Anterior cingulate cortex (tissue), 58 donors: ENCODE data around the gene COL16A1.

Source experiments
- DNase-seq, 58 donors: peaks; one replicate each; lab custom pipeline; 2025; lab: John Stamatoyannopoulos, UW

The COL16A1 gene

GRCh38 chr1:31652891-31653499, 50.8 kb downstream of the COL16A1 start:
- no peak for DNase-seq

- DNase-seq: no peak
Measured at GRCh38 chr1:31651766-31652165, 52.1 kb downstream of the COL16A1 start.

- DNase-seq: no peak
Measured at GRCh38 chr1:31651089-31651420, 52.8 kb downstream of the COL16A1 start.

DNA sequence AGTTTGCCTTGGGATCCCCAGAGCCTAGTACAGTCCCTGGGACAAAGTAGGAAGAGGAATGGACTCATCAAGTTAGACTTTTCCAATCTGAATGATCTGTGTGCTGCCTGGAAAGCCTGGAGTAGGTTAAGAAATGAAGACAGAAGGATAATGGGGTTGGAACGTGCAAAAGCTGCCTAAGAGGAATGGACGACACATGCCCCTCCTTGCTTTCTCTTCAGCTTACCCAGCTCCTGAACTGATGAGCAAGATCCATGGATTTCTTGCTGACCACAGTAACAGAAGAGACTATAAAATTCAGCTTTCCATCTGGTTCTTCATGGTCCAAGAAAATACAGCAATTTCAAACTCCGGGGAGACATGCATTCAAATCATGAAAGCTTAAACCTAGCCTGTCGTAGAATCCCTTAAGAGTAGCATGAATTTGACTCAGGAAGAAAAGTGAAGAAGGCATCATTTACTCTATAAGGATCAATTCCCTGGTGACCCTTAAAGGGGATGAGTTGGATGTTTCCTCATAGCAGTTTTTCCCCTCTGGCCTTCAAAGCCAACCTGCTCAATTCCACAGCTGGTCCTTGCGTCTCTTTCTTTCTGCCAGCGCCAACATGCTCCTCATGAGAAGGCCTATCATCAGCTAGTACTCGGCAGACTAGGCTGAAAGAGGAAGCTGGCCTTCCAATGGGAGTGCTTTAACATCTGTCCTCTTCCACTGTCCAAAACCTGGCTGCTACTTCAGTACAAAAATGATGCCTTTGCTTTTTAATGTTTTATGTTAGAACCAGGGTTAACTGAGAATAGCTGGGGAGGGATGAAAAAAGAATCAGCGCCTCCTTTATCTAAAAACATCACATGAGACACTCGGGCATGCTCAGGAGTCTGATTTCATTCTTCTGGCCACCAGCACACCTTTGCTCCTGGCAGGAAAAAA, 53.4 kb downstream of the COL16A1 start:
- no peak for DNase-seq

DNA sequence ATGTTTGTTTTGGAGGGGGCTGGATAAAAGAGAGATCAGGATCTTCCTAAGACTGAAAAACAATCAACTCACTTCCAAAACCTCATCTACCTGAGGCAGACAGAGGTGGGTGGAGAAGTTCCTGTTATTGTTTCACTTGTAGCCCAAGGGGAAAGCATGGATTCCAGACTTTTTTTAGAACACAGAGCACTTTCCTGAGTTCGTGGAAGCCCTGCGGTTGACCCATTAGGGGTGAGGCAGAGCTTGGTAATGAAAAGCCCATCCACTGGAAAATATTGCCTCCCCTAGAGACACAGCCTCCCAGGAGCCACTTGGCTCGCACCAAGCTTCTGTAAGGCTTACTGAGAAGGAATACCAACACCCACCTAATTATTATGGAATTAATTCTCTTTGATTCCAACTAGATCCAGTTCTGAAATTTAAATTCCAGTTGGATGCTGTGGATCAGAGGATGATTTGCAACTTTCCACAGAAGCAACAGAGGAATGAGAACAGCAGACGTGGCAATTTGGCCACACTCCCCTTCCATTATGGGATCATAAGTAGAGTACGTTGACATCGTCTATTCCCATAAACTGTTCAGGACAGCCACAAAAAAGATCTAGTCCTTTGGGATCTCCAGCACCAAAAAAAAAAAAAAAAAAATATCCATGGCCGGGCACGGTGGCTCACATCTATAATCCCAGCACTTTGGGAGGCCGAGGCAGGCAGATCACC, 55.0 kb downstream of the COL16A1 start:
- no peak for DNase-seq

- DNase-seq: no peak
Measured at GRCh38 chr1:31648190-31648589, 55.6 kb downstream of the COL16A1 start.

DNA sequence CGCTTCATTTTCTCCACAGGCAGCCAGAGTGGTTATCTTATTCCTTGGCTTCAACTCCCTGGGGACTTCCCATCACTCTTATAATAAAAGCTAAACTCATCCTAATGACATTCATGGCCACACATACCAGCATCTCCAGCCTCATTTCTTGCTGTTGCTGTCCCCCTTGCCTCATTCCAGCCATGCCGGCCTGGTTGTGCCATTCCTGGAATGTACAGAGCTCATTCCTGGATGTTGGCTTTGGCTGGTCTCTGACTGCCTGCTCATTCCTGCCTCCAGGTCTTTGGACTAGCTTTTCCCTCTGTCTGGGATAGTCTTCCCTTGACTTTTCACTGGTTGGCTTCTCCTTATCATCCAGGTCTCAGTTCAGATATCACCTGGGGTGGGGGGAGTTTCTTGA, 56.7 kb downstream of the COL16A1 start:
- no peak for DNase-seq

GRCh38 chr1:31646259-31646960, 57.4 kb downstream of the COL16A1 start:
- no peak for DNase-seq

GRCh38 chr1:31645274-31645568, 58.6 kb downstream of the COL16A1 start:
- no peak for DNase-seq

DNA sequence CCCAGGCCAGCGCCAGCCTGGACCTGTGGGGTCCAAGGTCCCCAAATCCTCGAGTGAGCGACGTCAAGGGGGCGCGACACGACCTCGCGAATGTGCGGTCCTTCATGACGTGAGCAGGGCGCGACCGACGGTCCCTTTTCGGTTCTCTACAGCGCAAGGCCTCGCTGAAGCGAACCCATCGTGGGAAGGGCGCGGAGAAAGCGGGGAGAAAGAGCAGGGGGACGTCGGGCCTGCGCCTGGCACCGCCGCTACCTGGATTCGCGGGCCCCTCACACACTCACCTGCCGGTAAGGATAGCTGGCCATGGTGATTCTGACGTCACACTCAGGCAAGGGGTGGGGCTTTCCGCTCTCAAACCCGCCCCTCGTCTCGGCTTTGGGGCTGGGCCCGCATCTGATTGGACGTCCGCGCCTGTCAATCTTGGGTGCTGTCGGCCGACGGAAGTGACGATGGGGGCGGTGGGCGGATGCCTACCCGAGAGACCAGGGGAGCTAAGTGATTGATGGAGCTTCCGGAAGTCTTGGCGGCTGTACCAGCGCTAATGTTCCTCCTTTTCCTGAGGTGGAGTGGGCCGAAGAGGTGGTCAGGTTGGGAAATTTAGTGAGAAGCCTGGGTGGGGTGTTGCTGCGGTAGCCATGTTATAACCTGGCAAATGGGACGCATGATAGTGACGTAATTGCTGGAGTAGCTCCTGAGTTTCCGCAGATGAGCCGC, 59.1 kb downstream of the COL16A1 start, which contains the start of gene PEF1:
PEF1 (minus strand) TSS at position 317 of the 714 bp plus-strand sequence; CDS start at position 305, 12 bp downstream.
- DNase-seq: peak; percentile 89 to 99 (median 98)

GRCh38 chr1:31643976-31644559, 59.7 kb downstream of the COL16A1 start:
- peak in 1 of 58 donors; percentile 65 for DNase-seq

GRCh38 chr1:31642897-31643296, 60.9 kb downstream of the COL16A1 start:
- DNase-seq: no peak

DNA sequence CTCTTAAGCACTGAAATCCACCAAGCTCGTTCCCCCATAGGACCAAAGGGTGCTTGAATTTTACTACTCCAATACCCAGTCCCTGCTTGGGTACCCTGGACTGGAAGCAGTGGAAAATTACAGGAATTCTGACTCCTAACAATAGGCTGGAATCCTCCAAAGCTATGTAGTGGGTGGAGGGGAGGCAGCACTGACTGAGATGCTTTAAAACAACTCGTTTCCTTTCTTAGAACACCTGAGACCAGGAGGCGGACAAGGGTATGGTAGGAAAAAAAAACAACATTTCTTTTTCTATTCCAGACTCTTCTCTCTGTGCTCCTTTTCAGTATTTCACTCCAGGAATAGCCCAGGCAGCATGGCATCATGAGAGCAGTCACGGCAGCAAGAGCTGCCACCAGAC, 61.5 kb downstream of the COL16A1 start:
- DNase-seq: no peak

DNA sequence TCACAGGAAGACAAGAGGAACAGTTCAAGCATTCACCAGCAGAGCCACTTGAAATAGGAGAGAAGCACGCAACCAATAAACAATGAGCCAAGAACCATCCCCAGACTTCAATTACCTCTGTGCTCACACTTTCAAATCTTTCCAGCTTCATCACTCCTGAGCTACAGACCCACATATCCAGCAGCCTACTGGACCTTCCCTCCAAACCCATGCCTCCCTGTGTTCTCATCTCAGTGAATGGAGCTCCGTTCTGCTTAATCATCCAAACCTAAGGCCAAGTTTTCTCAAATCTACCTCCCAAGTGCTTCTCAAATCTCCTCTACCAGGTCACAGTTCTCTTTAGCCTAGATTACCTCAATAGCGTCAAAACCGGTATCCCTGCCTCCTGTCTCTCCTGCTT, 62.9 kb downstream of the COL16A1 start:
- no peak for DNase-seq

DNA sequence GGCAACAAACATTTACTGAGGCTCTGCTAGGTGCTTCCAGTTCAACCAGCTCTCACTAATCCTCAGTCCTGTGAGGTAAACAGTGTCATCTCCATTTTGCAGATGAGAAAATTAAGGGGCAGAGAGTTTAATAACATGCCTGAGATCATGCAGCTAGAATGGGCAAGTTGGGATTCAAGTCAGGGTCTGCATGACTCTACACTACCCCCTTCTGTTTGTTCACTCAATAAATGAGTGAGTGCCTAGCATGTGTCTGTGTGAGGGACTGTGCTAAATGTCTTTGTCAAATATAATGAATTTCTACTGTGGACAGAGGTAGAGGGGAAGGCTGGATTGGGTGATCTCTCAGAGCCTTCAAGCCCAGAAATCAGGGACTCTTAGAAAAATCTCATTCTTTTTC, 63.6 kb downstream of the COL16A1 start:
- DNase-seq: no peak

DNA sequence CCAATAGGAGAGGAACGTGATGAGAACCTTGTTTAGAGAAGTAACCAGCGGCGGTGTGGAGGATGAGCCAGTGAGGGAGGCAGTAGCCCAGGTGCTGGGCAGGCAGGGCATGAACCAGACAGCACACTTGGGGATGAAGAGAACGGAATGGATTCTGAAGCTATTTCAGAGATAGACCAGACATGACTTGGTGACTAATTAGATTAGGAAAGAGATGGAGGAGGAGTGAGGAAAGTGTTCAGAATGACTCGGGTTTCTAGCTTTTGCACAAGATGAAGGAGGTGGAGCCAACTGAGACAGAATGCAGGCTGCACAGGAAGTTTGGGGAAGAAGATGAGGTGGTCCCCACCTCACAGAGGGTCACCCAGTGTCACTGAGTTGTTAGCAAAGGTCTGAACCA, 64.3 kb downstream of the COL16A1 start:
- no peak for DNase-seq

DNA sequence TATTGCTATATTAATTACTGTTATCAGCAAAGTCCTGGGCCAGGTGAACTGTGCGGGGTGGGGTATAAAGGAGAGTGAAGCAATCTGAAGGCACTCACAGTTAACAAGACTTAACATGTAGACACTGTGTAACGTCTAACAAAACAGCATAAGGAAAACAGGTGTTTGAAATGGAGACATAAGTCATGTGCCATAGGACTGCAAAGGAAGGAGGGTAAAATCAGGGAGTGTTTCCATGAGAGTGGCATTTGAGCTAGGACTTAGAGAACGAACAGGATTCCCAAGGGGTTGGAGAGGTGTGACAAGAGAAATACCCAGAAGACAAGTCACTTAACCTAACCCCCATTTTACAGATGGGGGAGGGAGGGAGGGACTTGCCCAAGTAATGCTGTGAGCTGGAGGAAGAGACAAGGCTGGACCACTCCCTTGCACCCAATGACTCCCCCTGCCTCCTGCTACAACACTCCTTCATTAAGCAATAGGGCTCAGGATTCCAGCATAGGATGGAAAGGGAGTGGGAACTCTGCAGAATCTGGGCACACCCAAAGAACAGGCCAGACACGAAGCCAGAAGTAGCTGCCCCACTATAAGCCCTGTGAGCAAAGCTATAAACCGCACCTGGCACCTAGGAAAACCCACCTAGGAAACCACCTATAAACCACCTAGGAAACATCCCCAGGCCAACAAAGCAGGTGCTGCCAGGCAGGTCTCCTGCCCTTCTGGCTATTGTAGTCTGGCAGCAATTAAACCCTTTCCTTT, 65.7 kb downstream of the COL16A1 start:
- DNase-seq: no peak

DNA sequence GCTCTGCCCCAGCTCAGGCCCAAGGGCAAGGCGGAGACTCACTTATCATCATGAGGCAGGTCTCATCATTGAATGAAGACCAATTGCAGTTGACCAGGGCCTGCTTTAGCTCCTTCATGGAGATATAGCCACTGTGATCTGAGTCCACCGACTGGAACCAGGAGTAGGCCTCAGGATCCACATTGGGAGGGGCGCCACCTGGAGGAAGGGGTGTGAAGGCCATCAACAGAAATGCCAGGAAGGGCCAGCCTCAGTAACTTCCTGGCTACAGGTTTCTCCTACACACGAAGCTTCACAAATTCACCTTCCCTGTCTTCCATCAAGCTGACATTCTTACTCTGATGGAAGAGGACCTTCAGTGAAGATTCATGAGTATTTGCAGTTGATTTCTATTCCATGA, 70.7 kb downstream of the COL16A1 start:
- DNase-seq: no peak

DNA sequence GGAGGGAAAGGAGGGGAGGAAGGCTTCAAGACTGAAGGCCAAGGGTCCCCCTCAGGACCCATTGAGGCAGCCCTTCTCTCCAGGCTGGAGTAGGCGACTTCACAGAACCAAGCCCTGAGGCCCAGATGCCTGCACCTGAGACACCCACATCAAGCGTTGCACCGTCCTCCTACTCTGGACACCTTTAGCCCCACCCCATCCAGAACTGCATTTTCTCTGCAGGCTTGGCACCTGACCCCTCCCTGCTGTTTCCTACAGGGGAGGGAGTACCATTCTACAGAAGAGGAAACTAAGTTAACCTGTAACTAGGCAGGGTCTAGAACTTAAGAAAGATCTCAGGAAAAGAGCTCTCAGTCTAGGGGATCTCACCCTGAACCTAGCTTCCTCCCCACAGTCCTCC, 71.2 kb downstream of the COL16A1 start:
- no peak for DNase-seq
